Nephron (organoid): ENCODE results near the gene SEC23B.

Experiments
- H3K27ac Mint-ChIP-seq, 3 experiments: 2 replicates each; pipeline ENCODE4 v1.8.0; 2020; ENCODE audit warnings: mixed read lengths in 3 of 3, mild to moderate bottlenecking in 2 of 3, moderate library complexity in 1 of 3
- H3K27me3 Mint-ChIP-seq: 2 replicates; pipeline ENCODE4 v1.8.0; 2021; ENCODE audit warnings: low read depth, mild to moderate bottlenecking, moderate library complexity, mixed read lengths
- H3K36me3 Mint-ChIP-seq: 2 replicates; pipeline ENCODE4 v1.8.0; 2020; ENCODE audit warnings: low read depth, mixed read lengths
- H3K4me1 Mint-ChIP-seq: 2 replicates; pipeline ENCODE4 v1.8.0; 2020; ENCODE audit warnings: mixed read lengths
- H3K4me3 Mint-ChIP-seq, 3 experiments: 2 replicates each; pipeline ENCODE4 v1.8.0; 2020; ENCODE audit warnings: mild to moderate bottlenecking in 3 of 3, mixed read lengths in 3 of 3, moderate library complexity in 2 of 3
- H3K9me3 Mint-ChIP-seq: 2 replicates; pipeline ENCODE4 v1.8.0; 2020; ENCODE audit warnings: mixed read lengths
- TF ChIP-seq, protein P1 (sequence below), 3 experiments: fragments of 200-600 bp; sonication (generic); IDR thresholded peaks; one replicate each; pipeline ENCODE4 v1.5.0; 2021; ENCODE audit warnings: antibody characterized with exemption in 3 of 3; ENCODE audit not compliant: unreplicated experiment in 3 of 3

The SEC23B gene

DNA sequence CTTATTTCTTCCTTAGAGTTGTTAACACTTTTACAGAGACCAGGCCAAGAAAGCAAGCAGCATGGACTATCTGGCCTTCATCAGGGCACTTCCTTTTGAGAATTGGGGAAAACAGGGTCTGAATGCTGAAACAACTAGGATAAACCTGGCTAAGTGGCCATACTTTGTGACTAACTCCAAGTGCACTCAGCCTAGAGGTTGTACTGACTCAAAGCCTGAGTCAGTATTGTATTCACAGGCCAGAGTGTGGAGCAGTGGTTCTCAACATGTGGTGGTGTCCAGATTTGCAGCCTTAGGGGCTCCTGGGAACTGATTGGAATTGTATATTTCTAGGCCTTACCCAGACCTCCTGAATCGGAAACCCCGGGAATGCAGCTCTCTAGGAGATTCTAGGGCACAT lies 20.1 kb downstream of the SEC23B start:
- Mint-ChIP-seq H3K4me3 (no peak overlapping the region), H3K27me3 (no peaks in the 10 kb centered on the region), H3K4me1 (no peaks in the 10 kb centered on the region), H3K27ac (no peak overlapping the region), H3K36me3 (peaks cover 72% of the 10 kb centered on the region), H3K9me3 (no peaks in the 10 kb centered on the region)
- TF ChIP-seq, protein P1, sequence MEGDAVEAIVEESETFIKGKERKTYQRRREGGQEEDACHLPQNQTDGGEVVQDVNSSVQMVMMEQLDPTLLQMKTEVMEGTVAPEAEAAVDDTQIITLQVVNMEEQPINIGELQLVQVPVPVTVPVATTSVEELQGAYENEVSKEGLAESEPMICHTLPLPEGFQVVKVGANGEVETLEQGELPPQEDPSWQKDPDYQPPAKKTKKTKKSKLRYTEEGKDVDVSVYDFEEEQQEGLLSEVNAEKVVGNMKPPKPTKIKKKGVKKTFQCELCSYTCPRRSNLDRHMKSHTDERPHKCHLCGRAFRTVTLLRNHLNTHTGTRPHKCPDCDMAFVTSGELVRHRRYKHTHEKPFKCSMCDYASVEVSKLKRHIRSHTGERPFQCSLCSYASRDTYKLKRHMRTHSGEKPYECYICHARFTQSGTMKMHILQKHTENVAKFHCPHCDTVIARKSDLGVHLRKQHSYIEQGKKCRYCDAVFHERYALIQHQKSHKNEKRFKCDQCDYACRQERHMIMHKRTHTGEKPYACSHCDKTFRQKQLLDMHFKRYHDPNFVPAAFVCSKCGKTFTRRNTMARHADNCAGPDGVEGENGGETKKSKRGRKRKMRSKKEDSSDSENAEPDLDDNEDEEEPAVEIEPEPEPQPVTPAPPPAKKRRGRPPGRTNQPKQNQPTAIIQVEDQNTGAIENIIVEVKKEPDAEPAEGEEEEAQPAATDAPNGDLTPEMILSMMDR (IDR thresholded peaks at IDR 0.05; ENCODE audit: unreplicated experiment in 3 of 3), result no peak

DNA sequence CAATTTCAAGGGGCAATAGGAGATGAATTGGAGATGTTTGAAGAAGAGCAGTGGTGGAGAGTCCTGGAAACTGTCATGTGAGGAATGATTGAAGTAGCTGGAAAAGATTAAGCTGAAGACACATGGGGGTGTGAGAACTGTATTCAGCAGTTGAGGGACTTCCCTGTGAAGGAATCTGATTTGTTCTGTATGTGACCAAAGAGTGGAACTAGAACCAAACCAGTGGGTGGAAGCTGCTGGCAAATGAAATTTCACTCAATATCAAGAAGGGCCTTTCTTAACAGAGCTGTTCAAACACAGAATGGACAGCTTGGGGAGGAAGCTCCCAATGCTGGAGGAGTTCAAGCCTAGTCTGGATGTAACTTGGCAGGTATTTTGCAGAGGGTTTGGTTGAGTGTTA lies 21.3 kb downstream of the SEC23B start:
- TF ChIP-seq, protein P1 (IDR thresholded peaks at IDR 0.05; ENCODE audit: unreplicated experiment in 3 of 3), result no peak
- Mint-ChIP-seq H3K4me1 (no peaks in the 10 kb centered on the region), H3K9me3 (no peaks in the 10 kb centered on the region), H3K36me3 (peaks cover 78% of the 10 kb centered on the region), H3K27me3 (no peaks in the 10 kb centered on the region), H3K4me3 (no peak overlapping the region), H3K27ac (no peak overlapping the region)

DNA sequence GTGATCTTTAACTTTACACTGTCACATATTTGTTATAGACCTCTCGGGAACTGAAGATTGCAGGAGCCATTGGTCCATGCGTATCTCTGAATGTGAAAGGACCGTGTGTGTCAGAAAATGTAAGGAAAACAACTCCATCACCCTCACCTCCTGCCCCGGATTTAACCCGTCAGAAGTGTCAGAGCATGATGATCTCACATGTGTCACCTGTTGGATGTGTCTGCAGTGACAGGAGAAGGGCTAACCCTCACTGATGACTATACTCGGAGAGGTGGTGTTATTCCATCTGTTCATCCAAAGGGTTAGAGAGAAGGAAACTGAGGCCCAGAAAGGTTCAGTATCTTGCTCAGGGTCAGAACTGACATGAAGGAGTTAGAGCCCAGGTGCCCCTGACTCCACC lies 24.9 kb downstream of the SEC23B start:
- Mint-ChIP-seq H3K9me3 (peaks cover 4% of the 10 kb centered on the region), H3K36me3 (peaks cover 85% of the 10 kb centered on the region), H3K27me3 (no peaks in the 10 kb centered on the region), H3K4me1 (no peaks in the 10 kb centered on the region), H3K4me3 (no peak overlapping the region), H3K27ac (no peak overlapping the region)
- TF ChIP-seq, protein P1 (IDR thresholded peaks at IDR 0.05; ENCODE audit: unreplicated experiment in 3 of 3), result no peak

DNA sequence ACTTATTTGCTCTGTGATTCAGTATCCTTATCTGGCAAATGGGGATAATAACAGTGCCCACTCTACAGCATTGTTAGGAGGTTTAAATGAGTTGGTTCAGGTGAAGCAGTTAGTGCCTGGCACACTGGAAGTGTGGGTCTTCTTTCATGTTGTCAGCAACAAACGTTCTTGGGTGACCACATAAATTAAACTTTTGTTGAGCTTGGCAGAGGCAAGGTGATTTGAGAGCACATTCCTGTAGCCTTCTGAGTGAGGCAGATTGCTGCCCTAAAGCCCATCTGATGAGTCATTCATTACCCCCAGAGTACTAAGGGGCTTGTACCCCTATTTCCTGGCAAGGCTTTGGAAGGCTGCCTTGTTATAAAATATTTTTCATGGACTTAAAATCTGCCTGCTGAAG lies 25.8 kb downstream of the SEC23B start:
- no peaks in the 10 kb centered on the region for H3K27me3 Mint-ChIP-seq
- peaks cover 81% of the 10 kb centered on the region for H3K36me3 Mint-ChIP-seq
- H3K4me3 Mint-ChIP-seq, result no peak overlapping the region
- no peaks in the 10 kb centered on the region for H3K4me1 Mint-ChIP-seq
- H3K27ac Mint-ChIP-seq, result no peak overlapping the region
- TF ChIP-seq, protein P1 (IDR thresholded peaks at IDR 0.05; ENCODE audit: unreplicated experiment in 3 of 3), result no peak
- peaks cover 4% of the 10 kb centered on the region for H3K9me3 Mint-ChIP-seq

DNA sequence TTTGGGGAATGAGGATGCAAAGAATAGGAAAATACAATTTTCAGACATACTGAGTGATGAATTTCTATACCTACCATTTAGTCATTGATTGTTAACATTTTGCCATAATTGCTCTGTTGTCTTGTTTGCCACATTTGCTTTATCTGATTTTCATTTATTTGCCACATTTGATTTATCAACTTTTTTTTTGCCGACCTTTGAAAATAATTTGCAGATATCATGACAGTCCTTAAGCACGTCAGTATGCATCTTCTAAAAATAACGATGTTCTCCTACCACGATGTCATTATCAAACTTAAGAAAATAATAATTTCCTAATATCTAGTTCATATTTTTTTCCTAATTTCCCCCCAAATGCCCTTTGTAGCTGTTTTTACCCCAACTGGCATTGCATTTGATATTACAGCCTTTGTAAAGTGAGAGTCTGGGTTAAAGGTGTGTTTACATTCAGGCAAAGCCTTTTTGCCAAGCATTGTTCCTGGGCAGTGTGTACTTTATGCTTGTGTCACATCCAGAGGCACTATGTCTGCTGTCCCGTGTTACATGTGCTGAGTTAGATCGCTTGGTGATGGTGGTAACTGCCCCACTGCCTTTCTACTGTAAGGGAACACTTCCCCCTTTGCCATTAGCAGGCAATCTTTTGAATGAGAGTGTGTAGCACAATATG lies 26.4 kb downstream of the SEC23B start:
- peaks cover 4% of the 10 kb centered on the region for H3K9me3 Mint-ChIP-seq
- H3K36me3 Mint-ChIP-seq, result peaks cover 78% of the 10 kb centered on the region
- TF ChIP-seq, protein P1 (IDR thresholded peaks at IDR 0.05; ENCODE audit: unreplicated experiment in 3 of 3), result no peak
- no peaks in the 10 kb centered on the region for H3K4me1 Mint-ChIP-seq
- no peak overlapping the region for H3K27ac Mint-ChIP-seq
- no peak overlapping the region for H3K4me3 Mint-ChIP-seq
- no peaks in the 10 kb centered on the region for H3K27me3 Mint-ChIP-seq

DNA sequence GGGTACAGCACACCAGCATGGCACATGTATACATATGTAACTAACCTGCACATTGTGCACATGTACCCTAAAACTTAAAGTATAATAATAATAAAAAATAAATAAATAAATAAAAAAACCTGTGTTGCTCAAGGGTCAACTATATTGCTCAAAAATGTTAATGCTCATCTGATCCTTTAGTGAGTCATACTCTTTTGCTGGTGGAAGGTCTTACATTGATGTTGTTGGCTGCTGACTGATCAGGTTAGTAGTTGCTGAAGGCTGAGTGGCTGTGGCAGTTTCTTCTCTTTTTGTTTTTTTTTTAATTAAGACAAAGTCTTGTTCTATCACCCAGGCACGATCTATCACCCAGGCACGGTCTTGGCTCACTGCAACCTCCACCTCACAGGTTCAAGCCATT lies 29.9 kb downstream of the SEC23B start:
- Mint-ChIP-seq H3K27ac (no peak overlapping the region), H3K4me3 (no peak overlapping the region), H3K9me3 (peaks cover 10% of the 10 kb centered on the region), H3K4me1 (no peaks in the 10 kb centered on the region), H3K36me3 (peaks cover 76% of the 10 kb centered on the region), H3K27me3 (no peaks in the 10 kb centered on the region)
- TF ChIP-seq, protein P1 (IDR thresholded peaks at IDR 0.05; ENCODE audit: unreplicated experiment in 3 of 3), result no peak
